Stimulated activated CD4-positive, alpha-beta T cell treated with anti-CD3 and anti-CD28 coated beads, Interleukin-1b, Interleukin-23, amount 100 ng/mL, for 24 hours (primary cell): ENCODE results near the gene WIPF3.
"Not testable (repeated sequence)": the region's sequence is repeated elsewhere in the genome, so short reads cannot be mapped to it uniquely, and the experiment has no call there.

Source experiments
- DNase-seq, 4 experiments: peaks; one replicate each; pipeline ENCODE4 v3.0.0-alpha.2; 2020; ENCODE audit warnings: low read depth in 4 of 4, low spot score in 1 of 4

Gene WIPF3

DNA sequence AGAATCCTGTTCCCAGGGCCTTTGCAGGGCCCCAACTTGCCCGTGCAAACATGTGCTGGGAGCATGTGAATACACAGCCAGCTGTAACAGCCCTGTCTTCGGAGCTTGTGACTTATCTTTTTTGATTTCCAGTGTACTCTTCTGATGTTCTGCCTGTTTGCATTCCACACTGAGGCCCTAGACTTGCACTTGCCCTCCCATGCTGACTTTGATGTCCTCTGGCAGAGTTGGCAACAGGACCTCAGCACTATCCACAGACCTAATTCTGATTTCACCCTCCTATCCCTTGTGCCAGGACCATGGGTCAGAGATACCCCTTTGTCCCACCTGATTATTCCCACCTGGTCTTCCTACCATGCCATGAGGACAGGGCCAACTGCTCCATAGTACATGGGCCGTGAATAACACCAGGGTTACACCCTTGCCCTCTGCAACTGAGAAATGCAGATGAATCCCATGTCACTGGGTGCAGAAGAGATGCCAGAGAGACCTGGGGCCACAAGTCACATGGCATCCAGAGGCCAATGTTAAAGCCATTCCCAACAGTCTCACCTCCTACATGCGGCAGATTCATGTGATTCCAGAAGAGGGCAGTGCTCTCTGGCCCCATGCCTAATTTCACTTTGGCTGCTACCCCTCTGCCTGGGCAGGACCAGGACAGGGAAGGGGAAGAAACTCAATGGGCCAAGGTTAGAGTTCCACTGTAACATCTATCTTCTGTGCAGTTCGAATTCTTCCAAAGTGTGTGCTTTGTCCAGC is 140.3 kb downstream of the WIPF3 start:
- no peak for DNase-seq

DNA sequence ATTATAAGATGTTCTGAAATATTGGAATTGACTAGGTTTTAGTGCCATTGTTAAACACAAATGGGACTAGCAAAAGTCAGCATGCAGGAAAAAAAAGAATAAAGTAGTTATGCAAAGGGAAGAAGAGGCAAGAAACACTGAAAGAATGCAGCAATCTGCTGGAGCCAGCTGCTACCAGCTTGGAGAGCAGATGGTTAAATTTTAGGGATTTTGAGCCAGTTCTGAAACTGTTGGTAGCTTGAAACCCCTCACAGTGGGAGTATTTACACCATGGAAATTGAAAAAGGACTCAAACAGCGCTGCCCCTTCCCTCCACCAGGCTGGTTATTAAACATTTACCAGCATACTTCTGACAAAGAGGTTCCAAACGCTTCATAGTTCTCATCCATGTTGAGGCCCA is 142.3 kb downstream of the WIPF3 start:
- DNase-seq: no peak

DNA sequence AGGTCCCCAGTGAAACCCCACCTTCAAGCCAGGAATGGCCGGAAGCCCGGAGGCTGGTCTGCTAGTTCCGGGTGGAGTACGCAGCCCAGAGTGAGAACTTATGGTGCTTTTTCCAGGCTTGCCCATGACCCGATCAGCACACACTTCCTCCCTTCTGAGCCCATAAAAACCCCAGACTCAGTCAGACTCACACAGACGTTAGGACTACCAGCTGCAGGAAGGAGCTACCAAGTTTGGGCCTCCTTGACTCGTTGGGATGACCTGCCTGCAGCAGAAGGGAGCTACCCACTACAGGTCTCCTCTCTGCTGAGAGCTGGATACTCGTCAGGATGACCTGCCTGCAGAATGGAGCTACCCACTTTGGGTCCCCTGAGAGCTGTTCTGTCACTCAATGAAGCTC is 144.2 kb downstream of the WIPF3 start:
- no peak for DNase-seq

DNA sequence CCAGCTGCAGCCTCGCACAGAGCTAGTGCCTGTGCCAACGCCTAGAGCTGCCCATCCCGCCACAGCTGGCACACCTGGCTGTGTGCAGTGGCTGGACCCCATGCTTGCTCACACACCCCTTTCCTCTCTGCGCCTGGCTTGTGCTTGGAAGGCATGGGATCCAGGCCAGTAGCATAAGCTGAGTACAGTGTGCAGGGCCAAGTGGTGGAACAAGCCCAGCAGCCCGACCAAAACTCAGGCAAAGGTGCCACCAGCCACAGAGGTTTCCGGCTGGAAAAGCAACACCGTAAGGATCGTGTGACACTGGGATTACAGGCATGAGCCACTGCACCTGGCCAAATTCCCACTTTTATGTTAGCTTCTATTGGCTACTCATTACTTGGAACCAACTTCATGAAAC is 144.9 kb downstream of the WIPF3 start:
- DNase-seq: no peak

DNA sequence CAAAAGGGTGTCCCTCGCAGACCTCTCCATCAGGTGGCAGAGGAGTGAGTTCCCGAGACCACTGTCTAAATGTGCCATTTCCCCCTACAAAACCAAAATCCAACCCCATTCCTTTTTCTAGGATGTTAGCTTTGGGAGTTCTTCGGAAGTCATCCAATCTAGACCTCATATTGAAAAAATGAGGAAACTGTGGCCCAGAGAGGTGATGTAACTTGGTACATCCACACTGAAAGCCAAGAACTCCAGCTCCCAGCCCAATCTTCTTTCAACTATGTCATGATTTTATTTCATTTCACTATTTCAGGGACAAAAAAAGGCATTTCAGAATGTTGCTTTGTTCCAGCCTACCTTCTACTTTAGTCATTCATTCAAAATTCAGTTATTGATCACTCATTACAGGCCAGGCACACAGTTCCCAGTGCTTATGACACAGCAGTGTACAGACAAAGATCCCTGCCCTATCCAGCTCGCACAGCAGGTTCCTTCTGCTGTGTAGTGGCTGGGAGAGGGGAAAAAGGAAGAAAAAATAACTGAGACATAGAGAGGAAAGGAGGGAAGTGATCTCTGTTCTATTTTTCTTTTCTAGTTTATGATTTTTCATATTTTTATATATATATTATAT is 147.5 kb downstream of the WIPF3 start:
- DNase-seq: no peak

DNA sequence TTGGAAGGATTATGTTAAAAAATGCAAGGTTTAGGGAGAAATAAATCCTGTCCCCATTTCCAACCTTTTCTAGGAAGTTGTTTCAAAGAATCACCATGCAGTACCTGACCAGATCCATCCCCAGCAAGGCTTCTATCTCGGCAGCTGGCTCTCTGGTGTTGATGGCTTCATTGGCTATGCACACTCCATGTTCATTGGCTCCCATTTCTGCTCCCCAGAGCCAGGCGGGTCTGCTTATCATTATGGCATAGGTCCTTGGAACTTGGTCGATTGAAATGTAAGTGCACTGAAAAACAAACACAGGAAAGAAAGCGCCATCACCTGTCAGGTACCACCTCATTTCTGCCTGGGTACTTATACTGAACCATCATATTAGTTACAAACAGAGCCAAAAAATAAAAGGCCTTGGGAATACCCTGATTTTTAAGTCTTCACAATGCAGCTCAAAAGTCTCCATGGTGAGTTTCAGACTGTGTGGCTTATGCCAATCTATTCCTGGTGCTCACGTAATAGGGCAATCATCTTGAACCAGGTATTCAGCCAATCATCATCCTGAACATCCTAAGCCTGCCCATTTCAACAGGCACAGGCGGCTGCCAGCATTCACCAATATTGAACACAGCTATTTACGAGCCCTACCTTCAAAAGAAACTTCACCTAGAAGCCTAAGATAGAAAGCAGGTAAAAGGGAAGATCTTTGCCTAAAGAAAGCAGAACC is 148.9 kb downstream of the WIPF3 start:
- DNase-seq: no peak

DNA sequence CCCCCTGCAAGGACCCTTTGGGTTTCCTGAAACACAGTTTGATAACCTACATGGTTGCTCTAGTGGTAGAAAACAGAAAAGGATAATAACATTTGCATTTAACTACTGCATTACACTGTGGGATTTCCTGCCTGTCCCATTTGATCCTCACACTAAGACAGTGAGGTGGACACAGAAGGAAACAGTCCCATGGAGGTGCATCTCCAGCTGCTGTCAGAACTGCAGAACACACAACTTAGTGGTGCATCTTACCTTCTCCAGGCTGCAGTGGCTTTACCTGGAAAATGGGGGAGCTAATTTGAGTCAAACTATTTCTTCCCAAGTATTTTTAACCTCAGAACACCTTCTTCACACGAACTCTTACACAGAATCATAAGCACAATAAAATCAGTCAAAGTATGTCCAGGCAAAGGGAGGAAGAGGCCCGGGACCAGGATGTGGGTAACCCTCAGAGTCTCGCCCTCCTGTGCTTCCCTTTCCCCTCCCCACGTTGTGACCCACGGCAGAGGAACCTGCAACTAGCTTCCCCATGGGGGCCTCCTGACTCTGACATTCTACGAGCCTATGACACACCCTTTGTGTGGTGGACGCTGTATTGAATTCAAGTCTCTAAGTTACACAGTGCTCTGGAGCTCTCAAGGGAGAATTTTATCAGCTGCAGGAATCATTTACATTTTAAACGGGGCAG is 149.6 kb downstream of the WIPF3 start:
- DNase-seq: no peak

DNA sequence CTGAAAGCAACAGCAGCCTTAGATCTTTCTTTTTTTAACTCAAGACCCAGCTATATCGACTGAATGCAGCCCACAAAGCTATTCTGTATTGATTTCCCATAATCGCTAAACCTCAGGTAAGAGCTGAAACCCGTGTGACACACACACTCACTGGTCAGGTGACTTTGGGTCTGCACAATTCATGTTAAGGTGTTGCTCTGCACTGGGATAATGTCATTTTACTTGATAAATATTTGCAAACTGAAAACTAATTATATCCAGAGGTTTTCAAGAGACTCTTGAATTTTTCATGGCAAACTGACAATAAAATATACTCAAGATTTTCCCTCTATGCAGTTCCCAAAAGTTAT is 150.2 kb downstream of the WIPF3 start:
- DNase-seq: no peak

DNA sequence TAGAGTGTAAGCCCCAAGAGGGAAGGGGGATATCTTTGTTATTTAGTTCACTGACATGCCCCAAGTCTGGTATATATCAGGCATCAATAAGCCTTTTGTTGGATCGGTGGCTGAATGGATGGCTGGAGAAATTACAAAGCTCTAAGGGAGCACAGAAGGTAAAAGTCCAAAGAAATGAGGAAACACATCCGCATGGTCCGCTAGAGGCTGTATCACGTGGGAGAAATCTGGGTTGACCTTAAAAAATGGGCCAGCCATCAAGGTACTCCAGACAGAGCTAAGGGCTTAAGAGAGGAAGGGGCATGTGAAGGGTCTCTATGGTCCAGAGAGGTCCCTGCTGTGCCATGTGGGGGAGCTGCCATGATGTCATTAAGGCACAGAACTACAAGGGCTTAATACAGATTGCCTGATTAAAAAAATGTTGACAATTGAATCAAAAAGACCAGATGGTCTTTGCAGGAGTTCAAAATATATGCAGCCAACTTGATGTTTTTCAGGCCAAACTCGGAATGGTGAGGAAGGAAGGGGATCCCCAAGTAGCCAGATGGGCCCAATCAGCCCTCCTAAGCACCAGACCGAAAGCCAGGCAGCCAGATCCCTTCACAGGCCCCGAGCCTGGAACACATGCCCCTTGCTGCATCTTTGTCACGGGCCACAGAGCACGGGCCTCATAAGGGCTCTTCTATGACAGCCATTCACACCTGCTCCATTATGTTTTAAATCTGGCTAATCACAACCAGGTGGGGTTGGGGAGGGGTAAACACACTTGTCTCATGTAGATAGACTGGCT is 151.4 kb downstream of the WIPF3 start:
- DNase-seq: no peak

DNA sequence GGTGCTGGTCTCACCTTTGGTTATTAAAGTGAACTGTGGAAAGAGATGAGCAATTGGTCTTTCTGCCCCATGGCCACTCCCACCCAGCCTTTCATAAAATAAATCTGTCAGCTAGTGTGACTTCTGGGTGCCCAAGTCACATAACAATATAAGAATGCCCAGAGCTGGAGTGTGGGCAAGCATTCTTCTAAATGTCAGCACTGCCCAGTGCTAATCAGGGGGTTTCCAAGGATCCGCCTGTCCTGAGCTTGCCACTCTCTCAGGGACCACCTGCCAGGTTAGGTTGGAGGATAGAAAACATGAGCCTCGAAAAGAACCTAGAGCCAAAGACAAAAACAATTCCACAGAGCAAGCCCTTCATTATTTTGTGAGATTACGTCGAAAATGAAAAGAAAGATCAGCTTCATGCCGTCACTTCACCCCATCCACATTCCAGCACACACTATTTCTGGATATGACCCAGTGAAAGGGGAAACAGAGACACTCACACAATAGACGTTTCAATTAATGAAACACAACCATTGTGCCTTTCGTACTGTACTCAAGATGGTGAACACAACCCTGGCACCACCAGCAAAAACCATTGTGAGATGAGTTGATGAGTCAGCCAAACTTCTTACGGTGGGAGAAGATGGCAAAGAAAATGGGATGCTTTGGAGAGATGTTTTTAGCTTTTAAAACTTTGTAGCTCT is 152.5 kb downstream of the WIPF3 start:
- no peak for DNase-seq

DNA sequence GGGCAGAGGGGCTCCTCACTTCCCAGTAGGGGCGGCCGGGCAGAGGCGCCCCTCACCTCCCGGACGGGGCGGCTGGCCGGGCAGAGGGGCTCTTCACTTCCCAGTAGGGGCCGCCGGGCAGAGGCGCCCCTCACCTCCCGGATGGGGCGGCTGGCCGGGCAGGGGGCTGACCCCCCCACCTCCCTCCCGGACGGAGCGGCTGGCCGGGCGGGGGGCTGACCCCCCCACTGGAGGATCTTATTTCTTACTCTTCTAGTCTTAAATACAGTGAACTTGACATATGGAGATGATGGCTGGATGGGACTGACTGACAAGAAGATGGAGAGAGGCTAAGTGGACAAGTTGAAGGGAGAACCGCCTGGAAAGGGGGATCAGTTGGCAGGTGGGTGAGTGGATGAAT is 155.3 kb downstream of the WIPF3 start:
- not testable (repeated sequence) for DNase-seq

DNA sequence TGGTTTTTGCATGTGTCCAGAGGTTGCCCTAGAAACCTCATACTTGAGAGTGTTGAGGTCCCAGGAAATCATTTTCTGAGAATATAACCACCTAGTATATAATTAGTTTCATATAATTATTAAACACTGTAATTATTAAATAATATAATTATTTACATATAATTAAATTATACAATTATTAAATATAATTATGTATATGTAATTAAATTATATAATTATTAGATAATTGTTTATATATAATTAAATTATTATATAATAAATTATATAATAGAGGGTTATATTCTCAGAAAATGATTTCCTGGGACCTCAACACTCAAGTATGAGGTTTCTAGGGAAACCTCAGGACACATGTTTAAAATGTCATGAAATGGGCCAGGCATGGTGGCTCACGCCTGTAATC is 155.7 kb downstream of the WIPF3 start:
- no peak for DNase-seq

DNA sequence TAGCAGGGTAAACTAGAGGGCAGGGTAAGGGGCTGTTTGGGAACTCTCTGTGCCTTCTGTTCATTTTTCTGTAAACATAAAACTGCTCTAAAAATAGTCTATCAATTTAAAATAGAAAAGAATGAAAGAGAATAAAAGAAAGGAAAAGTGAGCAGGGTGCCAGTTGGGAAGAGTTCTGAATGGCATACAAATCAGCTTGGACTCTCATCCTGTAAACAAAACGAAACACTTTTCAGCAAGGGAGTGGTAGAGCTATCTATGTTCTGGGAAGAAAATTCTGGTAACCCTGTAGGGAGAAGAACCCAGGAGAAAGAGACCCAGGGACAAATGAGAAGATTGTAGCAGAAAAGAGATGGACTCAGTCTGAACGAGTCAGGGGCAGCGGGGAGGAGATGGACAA is 158.7 kb downstream of the WIPF3 start:
- DNase-seq: no peak
